ENCODE data around the gene TMEM38A. TPM values are rescaled to one million over a fixed set of nuclear protein-coding genes. Genes with fewer than 3 reads are reported as not detected.
A peak's percentile ranks its signal among the peaks of the same experiment; 100 is the strongest.

TMEM38A gene
- under 1 TPM; 0.27 to 0.89 (median 0.45) TPM for total RNA-seq

- H3K27me3 Mint-ChIP-seq (ENCODE audit: low read depth), result no peaks in the 10 kb centered on the region
- peaks cover 32% of the 10 kb centered on the region for H3K4me1 Mint-ChIP-seq (ENCODE audit: low read depth)
- ATAC-seq (peak; percentile 5 to 7), DNase-seq (peak; percentile 27)
- peaks cover 14% of the 10 kb centered on the region for H3K36me3 Mint-ChIP-seq (ENCODE audit: insufficient read depth)
- H3K9me3 Mint-ChIP-seq, result no peaks in the 10 kb centered on the region
- H3K4me3 Mint-ChIP-seq, result peak within 1 kb of the TSS; percentile 98
These were observed at the start of gene TMEM38A for GRCh38 chr19:16660763-16661479. Gene TMEM38A, plus strand, starts transcription at chr19:16661139. Its CDS starts 79 bp downstream, at chr19:16661218.

GRCh38 chr19:16612636-16613035, 48.3 kb upstream of the TMEM38A start:
- H3K9me3 Mint-ChIP-seq, result no peaks in the 10 kb centered on the region
- H3K4me3 Mint-ChIP-seq, result no peak overlapping the region
- no peaks in the 10 kb centered on the region for H3K27me3 Mint-ChIP-seq (ENCODE audit: low read depth)

GRCh38 chr19:16613841-16614240, 47.1 kb upstream of the TMEM38A start:
- no peak for DNase-seq
- Mint-ChIP-seq H3K4me1 (ENCODE audit: low read depth) (peaks cover 73% of the 10 kb centered on the region), H3K36me3 (ENCODE audit: insufficient read depth) (peaks cover 3% of the 10 kb centered on the region), H3K9me3 (no peaks in the 10 kb centered on the region), H3K4me3 (no peak overlapping the region), H3K27me3 (ENCODE audit: low read depth) (no peaks in the 10 kb centered on the region)
- no peak for ATAC-seq

More at GRCh38 chr19:16612636-16613035, 48.3 kb upstream of the TMEM38A start:
- DNase-seq, result no peak
- H3K36me3 Mint-ChIP-seq (ENCODE audit: insufficient read depth), result peaks cover 6% of the 10 kb centered on the region
- no peak for ATAC-seq
- peaks cover 74% of the 10 kb centered on the region for H3K4me1 Mint-ChIP-seq (ENCODE audit: low read depth)

GRCh38 chr19:16614941-16615340, 46.0 kb upstream of the TMEM38A start:
- no peak for DNase-seq
- Mint-ChIP-seq H3K4me1 (ENCODE audit: low read depth) (peaks cover 82% of the 10 kb centered on the region), H3K9me3 (no peaks in the 10 kb centered on the region), H3K36me3 (ENCODE audit: insufficient read depth) (peaks cover 3% of the 10 kb centered on the region), H3K4me3 (no peak overlapping the region), H3K27me3 (ENCODE audit: low read depth) (no peaks in the 10 kb centered on the region)
- ATAC-seq, result no peak

- peaks cover 3% of the 10 kb centered on the region for H3K36me3 Mint-ChIP-seq (ENCODE audit: insufficient read depth)
- ATAC-seq, result no peak
- H3K4me1 Mint-ChIP-seq (ENCODE audit: low read depth), result peaks cover 83% of the 10 kb centered on the region
- no peak for DNase-seq
- H3K27me3 Mint-ChIP-seq (ENCODE audit: low read depth), result no peaks in the 10 kb centered on the region
- no peaks in the 10 kb centered on the region for H3K9me3 Mint-ChIP-seq
- H3K4me3 Mint-ChIP-seq, result no peak overlapping the region
These were observed 45.1 kb upstream of the TMEM38A start for GRCh38 chr19:16615808-16616207.

- no peak overlapping the region for H3K4me3 Mint-ChIP-seq
- H3K9me3 Mint-ChIP-seq, result no peaks in the 10 kb centered on the region
- ATAC-seq, result no peak
These were observed 42.7 kb upstream of the TMEM38A start for GRCh38 chr19:16618248-16618647.

GRCh38 chr19:16619457-16619856, 41.5 kb upstream of the TMEM38A start:
- Mint-ChIP-seq H3K4me3 (no peak overlapping the region), H3K4me1 (ENCODE audit: low read depth) (peaks cover 76% of the 10 kb centered on the region), H3K36me3 (ENCODE audit: insufficient read depth) (peaks cover 3% of the 10 kb centered on the region), H3K9me3 (no peaks in the 10 kb centered on the region), H3K27me3 (ENCODE audit: low read depth) (no peaks in the 10 kb centered on the region)
- DNase-seq, result no peak
- ATAC-seq, result no peak

More at GRCh38 chr19:16618248-16618647, 42.7 kb upstream of the TMEM38A start:
- DNase-seq, result no peak
- Mint-ChIP-seq H3K4me1 (ENCODE audit: low read depth) (peaks cover 75% of the 10 kb centered on the region), H3K27me3 (ENCODE audit: low read depth) (no peaks in the 10 kb centered on the region), H3K36me3 (ENCODE audit: insufficient read depth) (peaks cover 3% of the 10 kb centered on the region)

- no peaks in the 10 kb centered on the region for H3K9me3 Mint-ChIP-seq
- peaks cover 76% of the 10 kb centered on the region for H3K4me1 Mint-ChIP-seq (ENCODE audit: low read depth)
- no peak overlapping the region for H3K4me3 Mint-ChIP-seq
- DNase-seq, result no peak
- no peak for ATAC-seq
- H3K36me3 Mint-ChIP-seq (ENCODE audit: insufficient read depth), result peaks cover 4% of the 10 kb centered on the region
- no peaks in the 10 kb centered on the region for H3K27me3 Mint-ChIP-seq (ENCODE audit: low read depth)
These were observed 40.9 kb upstream of the TMEM38A start for GRCh38 chr19:16620018-16620417.

GRCh38 chr19:16620584-16620983, 40.4 kb upstream of the TMEM38A start:
- no peak for DNase-seq
- no peak for ATAC-seq
- no peak overlapping the region for H3K4me3 Mint-ChIP-seq
- peaks cover 10% of the 10 kb centered on the region for H3K36me3 Mint-ChIP-seq (ENCODE audit: insufficient read depth)
- H3K27me3 Mint-ChIP-seq (ENCODE audit: low read depth), result no peaks in the 10 kb centered on the region
- H3K9me3 Mint-ChIP-seq, result no peaks in the 10 kb centered on the region
- peaks cover 76% of the 10 kb centered on the region for H3K4me1 Mint-ChIP-seq (ENCODE audit: low read depth)

GRCh38 chr19:16621165-16621800, 39.7 kb upstream of the TMEM38A start:
- Mint-ChIP-seq H3K9me3 (no peaks in the 10 kb centered on the region), H3K4me1 (ENCODE audit: low read depth) (peaks cover 78% of the 10 kb centered on the region), H3K27me3 (ENCODE audit: low read depth) (no peaks in the 10 kb centered on the region)

GRCh38 chr19:16623066-16623465, 37.9 kb upstream of the TMEM38A start:
- Mint-ChIP-seq H3K27me3 (ENCODE audit: low read depth) (no peaks in the 10 kb centered on the region), H3K9me3 (no peaks in the 10 kb centered on the region), H3K4me3 (no peak overlapping the region), H3K36me3 (ENCODE audit: insufficient read depth) (peaks cover 11% of the 10 kb centered on the region), H3K4me1 (ENCODE audit: low read depth) (peaks cover 68% of the 10 kb centered on the region)
- DNase-seq (no peak), ATAC-seq (no peak)

More at GRCh38 chr19:16621165-16621800, 39.7 kb upstream of the TMEM38A start:
- Mint-ChIP-seq H3K36me3 (ENCODE audit: insufficient read depth) (peaks cover 11% of the 10 kb centered on the region), H3K4me3 (no peak overlapping the region)
- DNase-seq (no peak), ATAC-seq (no peak)

GRCh38 chr19:16623576-16623975, 37.4 kb upstream of the TMEM38A start:
- ATAC-seq, result no peak
- Mint-ChIP-seq H3K27me3 (ENCODE audit: low read depth) (no peaks in the 10 kb centered on the region), H3K4me3 (no peak overlapping the region), H3K4me1 (ENCODE audit: low read depth) (peaks cover 66% of the 10 kb centered on the region), H3K36me3 (ENCODE audit: insufficient read depth) (peaks cover 11% of the 10 kb centered on the region), H3K9me3 (no peaks in the 10 kb centered on the region)
- no peak for DNase-seq

GRCh38 chr19:16624236-16624635, 36.7 kb upstream of the TMEM38A start:
- Mint-ChIP-seq H3K4me3 (no peak overlapping the region), H3K36me3 (ENCODE audit: insufficient read depth) (peaks cover 11% of the 10 kb centered on the region), H3K4me1 (ENCODE audit: low read depth) (peaks cover 64% of the 10 kb centered on the region), H3K27me3 (ENCODE audit: low read depth) (no peaks in the 10 kb centered on the region), H3K9me3 (no peaks in the 10 kb centered on the region)
- ATAC-seq (no peak), DNase-seq (no peak)

- Mint-ChIP-seq H3K36me3 (ENCODE audit: insufficient read depth) (peaks cover 11% of the 10 kb centered on the region), H3K9me3 (no peaks in the 10 kb centered on the region), H3K27me3 (ENCODE audit: low read depth) (no peaks in the 10 kb centered on the region), H3K4me3 (peak overlapping the region; percentile 95), H3K4me1 (ENCODE audit: low read depth) (peaks cover 57% of the 10 kb centered on the region)
- no peak for DNase-seq
- ATAC-seq, result no peak
These were observed 35.6 kb upstream of the TMEM38A start for GRCh38 chr19:16625163-16625958.
